NCI-H128 (cell line): ENCODE measurements around the gene P2RY14.

Source experiments
- DNase-seq: peaks from one replicate; lab custom pipeline; 2025; ENCODE audit not compliant: unreplicated experiment; lab: John Stamatoyannopoulos, UW

P2RY14 gene

GRCh38 chr3:151216641-151217607, 61.4 kb downstream of the P2RY14 start:
- no peak for DNase-seq

GRCh38 chr3:151214459-151214858, 63.9 kb downstream of the P2RY14 start:
- DNase-seq, result no peak

- DNase-seq, result no peak
Observed at GRCh38 chr3:151213881-151214280, 64.5 kb downstream of the P2RY14 start.

GRCh38 chr3:151213151-151213550, 65.2 kb downstream of the P2RY14 start:
- DNase-seq, result no peak

GRCh38 chr3:151210676-151211381, 67.5 kb downstream of the P2RY14 start:
- DNase-seq, result no peak

- no peak for DNase-seq
Observed at GRCh38 chr3:151209654-151210053, 68.7 kb downstream of the P2RY14 start.

- DNase-seq, result no peak
Observed at GRCh38 chr3:151206201-151206600, 72.1 kb downstream of the P2RY14 start.

- DNase-seq, result no peak
Observed at GRCh38 chr3:151205482-151205881, 72.9 kb downstream of the P2RY14 start.

- DNase-seq, result no peak
Observed at GRCh38 chr3:151204530-151205402, 73.6 kb downstream of the P2RY14 start.

- DNase-seq, result no peak
Observed at GRCh38 chr3:151203051-151203420, 75.3 kb downstream of the P2RY14 start, which contains the start of gene GPR171. Gene GPR171, minus strand, starts transcription at chr3:151203216. Its CDS starts 3,830 bp downstream, at chr3:151199386.

GRCh38 chr3:151201051-151201730, 77.2 kb downstream of the P2RY14 start:
- no peak for DNase-seq

GRCh38 chr3:151200586-151200985, 77.8 kb downstream of the P2RY14 start:
- DNase-seq, result no peak

- no peak for DNase-seq
Observed at GRCh38 chr3:151199554-151200438, 78.5 kb downstream of the P2RY14 start.

GRCh38 chr3:151198849-151199248, 79.5 kb downstream of the P2RY14 start:
- no peak for DNase-seq

- no peak for DNase-seq
Observed at GRCh38 chr3:151197981-151198767, 80.2 kb downstream of the P2RY14 start.

- DNase-seq, result no peak
Observed at GRCh38 chr3:151197228-151197627, 81.1 kb downstream of the P2RY14 start.

- DNase-seq, result no peak
Observed at GRCh38 chr3:151196434-151196833, 81.9 kb downstream of the P2RY14 start.

GRCh38 chr3:151195826-151196225, 82.5 kb downstream of the P2RY14 start:
- no peak for DNase-seq

- DNase-seq, result no peak
Observed at GRCh38 chr3:151192545-151192944, 85.8 kb downstream of the P2RY14 start.
